ENCODE measurements around the gene LYPLA2. TPM values are rescaled to one million over a fixed set of nuclear protein-coding genes. Genes with fewer than 3 reads are reported as not detected.
"Not testable (repeated sequence)": the region's sequence is repeated elsewhere in the genome, so short reads cannot be mapped to it uniquely, and the experiment has no call there.

The LYPLA2 gene
- total RNA-seq, 1 donor from 2014 or later: 45.9 TPM

- ATAC-seq: peak; percentile 3
- Histone ChIP-seq H3K36me3 (peaks cover 25% of the 10 kb centered on the region), H3K4me1 (peaks cover 23% of the 10 kb centered on the region), H3K9me3 (no peaks in the 10 kb centered on the region), H3K27me3 (no peaks in the 10 kb centered on the region), H3K4me3 (peak overlapping the region; percentile 86), H3K27ac (peak overlapping the region; percentile 98)
- DNase-seq: peak; percentile 83
- intact Hi-C loops (cut with DNase I): no loop called here
- TF ChIP-seq CTCF (IDR thresholded peaks at IDR 0.05): no peak
These were observed 10.4 kb downstream of the LYPLA2 start for GRCh38 chr1:23801338-23801748.

GRCh38 chr1:23801876-23802275, 10.9 kb downstream of the LYPLA2 start:
- Histone ChIP-seq H3K9me3 (no peaks in the 10 kb centered on the region), H3K36me3 (peaks cover 19% of the 10 kb centered on the region), H3K4me1 (peaks cover 23% of the 10 kb centered on the region), H3K27me3 (no peaks in the 10 kb centered on the region), H3K4me3 (peak overlapping the region; percentile 86), H3K27ac (peak overlapping the region; percentile 98)
- intact Hi-C loops (cut with DNase I): no loop called here
- DNase-seq (no peak), ATAC-seq (no peak)
- no peak for TF ChIP-seq CTCF (IDR thresholded peaks at IDR 0.05)

- H3K27me3 ChIP-seq; H3K4me3 ChIP-seq; H3K9me3 ChIP-seq; intact Hi-C loops (cut with DNase I); DNase-seq; H3K27ac ChIP-seq; ATAC-seq: not testable (repeated sequence)
- peaks cover 19% of the 10 kb centered on the region for H3K36me3 ChIP-seq
- H3K4me1 ChIP-seq: peaks cover 23% of the 10 kb centered on the region
These were observed 11.9 kb downstream of the LYPLA2 start for GRCh38 chr1:23802809-23803342.

GRCh38 chr1:23803674-23804073, 12.7 kb downstream of the LYPLA2 start:
- peaks cover 20% of the 10 kb centered on the region for H3K4me1 ChIP-seq
- H3K36me3 ChIP-seq: peaks cover 23% of the 10 kb centered on the region
- TF ChIP-seq CTCF (IDR thresholded peaks at IDR 0.05): no peak
- H3K9me3 ChIP-seq: no peaks in the 10 kb centered on the region
- intact Hi-C loops (cut with DNase I): no loop called here
- H3K4me3 ChIP-seq: no peak overlapping the region
- DNase-seq (no peak), ATAC-seq (no peak)
- no peak overlapping the region for H3K27ac ChIP-seq
- no peaks in the 10 kb centered on the region for H3K27me3 ChIP-seq

- Histone ChIP-seq H3K9me3 (no peaks in the 10 kb centered on the region), H3K4me3 (no peak overlapping the region), H3K36me3 (peaks cover 23% of the 10 kb centered on the region), H3K27me3 (no peaks in the 10 kb centered on the region), H3K4me1 (peaks cover 14% of the 10 kb centered on the region), H3K27ac (no peak overlapping the region)
- no peak for TF ChIP-seq CTCF (IDR thresholded peaks at IDR 0.05)
- intact Hi-C loops (cut with DNase I): no loop called here
- ATAC-seq (no peak), DNase-seq (no peak)
These were observed 13.4 kb downstream of the LYPLA2 start for GRCh38 chr1:23804183-23804835.

- H3K36me3 ChIP-seq: peaks cover 23% of the 10 kb centered on the region
- intact Hi-C loops (cut with DNase I): no loop called here
- H3K9me3 ChIP-seq: no peaks in the 10 kb centered on the region
- no peak for TF ChIP-seq CTCF (IDR thresholded peaks at IDR 0.05)
- H3K27me3 ChIP-seq: no peaks in the 10 kb centered on the region
- peaks cover 14% of the 10 kb centered on the region for H3K4me1 ChIP-seq
- ATAC-seq (no peak), DNase-seq (no peak)
- H3K4me3 ChIP-seq: no peak overlapping the region
- H3K27ac ChIP-seq: no peak overlapping the region
These were observed 14.1 kb downstream of the LYPLA2 start for GRCh38 chr1:23805025-23805424.
